Calu3 (cell line): ENCODE measurements around the gene TRABD2B. TPM values are rescaled to one million over a fixed set of nuclear protein-coding genes. Genes with fewer than 3 reads are reported as not detected.

Experiments
- BruUV-seq: library from RNA; stranded (reverse); fragments of 400-500 nt; replicated peaks from 2 replicates; lab custom pipeline; 2021; lab: Mats Ljungman, UMichigan
- CTCF ChIA-PET: fragments of 300-600 bp; sonication (Branson Sonifier 250); formaldehyde crosslinking; loops from one replicate; lab custom pipeline; 2022; ENCODE audit warnings: antibody characterized with exemption; lab: Charles Lee
- DNase-seq: peaks from one replicate; pipeline ENCODE4 v3.0.0; 2022
- H3K27ac Mint-ChIP-seq: one replicate; pipeline ENCODE4 v1.8.0; 2022; ENCODE audit warnings: mixed read lengths; ENCODE audit not compliant: unreplicated experiment
- H3K27me3 Mint-ChIP-seq: one replicate; pipeline ENCODE4 v1.8.0; 2022; ENCODE audit warnings: mixed read lengths; ENCODE audit not compliant: unreplicated experiment
- H3K36me3 Mint-ChIP-seq: one replicate; pipeline ENCODE4 v1.8.0; 2022; ENCODE audit warnings: mild to moderate bottlenecking, moderate library complexity, mixed read lengths; ENCODE audit not compliant: insufficient read depth, unreplicated experiment
- H3K4me1 Mint-ChIP-seq: one replicate; pipeline ENCODE4 v1.8.0; 2022; ENCODE audit warnings: mild to moderate bottlenecking, low read depth, mixed read lengths; ENCODE audit not compliant: unreplicated experiment
- H3K4me3 Mint-ChIP-seq: one replicate; pipeline ENCODE4 v1.8.0; 2022; ENCODE audit warnings: mild to moderate bottlenecking, low read depth, moderate library complexity, mixed read lengths; ENCODE audit not compliant: unreplicated experiment
- H3K9me3 Mint-ChIP-seq: one replicate; pipeline ENCODE4 v1.8.0; 2022; ENCODE audit warnings: low read depth, mixed read lengths; ENCODE audit not compliant: unreplicated experiment
- intact Hi-C: fragments of 100-400 bp; cut with micrococcal nuclease; formaldehyde crosslinking; loops from one replicate; pipeline ENCODE4 v1.10.0; 2022; ENCODE audit not compliant: unreplicated experiment
- total RNA-seq: library from RNA; stranded (reverse); gene quantifications from 2 replicates; pipeline ENCODE4 v1.2.3, GENCODE V29; 2022
- TF ChIP-seq, protein P1 (sequence below): fragments of 200-600 bp; IDR thresholded peaks from one replicate; pipeline ENCODE4 v1.8.0; 2022; ENCODE audit warnings: antibody characterized with exemption; ENCODE audit not compliant: unreplicated experiment

Gene TRABD2B
- total RNA-seq, 1 experiment from 2014 or later = 0.42 TPM

DNA sequence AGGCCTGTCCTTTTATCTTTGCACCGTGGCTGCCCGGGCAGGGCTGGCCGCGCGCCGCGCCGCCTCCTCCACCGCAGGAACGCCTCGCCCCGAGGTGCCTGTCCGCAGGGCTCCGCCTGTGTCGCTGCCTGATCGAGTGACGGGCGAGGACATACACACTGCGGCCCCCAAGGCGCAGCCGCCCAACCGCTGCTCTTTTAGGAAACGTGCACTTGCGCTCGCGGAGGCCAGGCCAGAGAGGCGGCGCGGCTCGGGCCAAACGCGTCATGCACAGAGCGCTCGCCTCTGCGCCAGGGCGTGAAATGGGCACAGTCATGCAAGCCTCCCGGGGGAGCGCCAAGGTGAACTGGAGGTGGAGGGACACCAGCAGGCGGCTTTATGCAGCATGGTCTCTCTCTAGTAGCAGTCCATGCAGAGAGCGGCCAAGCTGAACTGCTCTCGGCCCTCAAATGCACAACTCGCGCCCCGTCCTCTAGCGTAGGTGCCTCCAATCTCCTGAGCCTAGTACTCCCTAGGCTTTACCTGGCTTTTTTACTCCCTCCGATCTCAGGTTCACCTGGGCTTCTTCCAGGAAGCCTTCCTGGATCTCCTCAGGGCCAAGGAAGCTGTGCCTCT lies 12.9 kb downstream of the TRABD2B start:
- Mint-ChIP-seq H3K4me3 (no peak overlapping the region), H3K9me3 (no peaks in the 10 kb centered on the region), H3K36me3 (no peaks in the 10 kb centered on the region), H3K27me3 (peaks cover 35% of the 10 kb centered on the region), H3K4me1 (no peaks in the 10 kb centered on the region), H3K27ac (no peak overlapping the region)
- intact Hi-C loops = no loop called here
- CTCF ChIA-PET = no interaction called here
- no peak for DNase-seq
- TF ChIP-seq, protein P1, sequence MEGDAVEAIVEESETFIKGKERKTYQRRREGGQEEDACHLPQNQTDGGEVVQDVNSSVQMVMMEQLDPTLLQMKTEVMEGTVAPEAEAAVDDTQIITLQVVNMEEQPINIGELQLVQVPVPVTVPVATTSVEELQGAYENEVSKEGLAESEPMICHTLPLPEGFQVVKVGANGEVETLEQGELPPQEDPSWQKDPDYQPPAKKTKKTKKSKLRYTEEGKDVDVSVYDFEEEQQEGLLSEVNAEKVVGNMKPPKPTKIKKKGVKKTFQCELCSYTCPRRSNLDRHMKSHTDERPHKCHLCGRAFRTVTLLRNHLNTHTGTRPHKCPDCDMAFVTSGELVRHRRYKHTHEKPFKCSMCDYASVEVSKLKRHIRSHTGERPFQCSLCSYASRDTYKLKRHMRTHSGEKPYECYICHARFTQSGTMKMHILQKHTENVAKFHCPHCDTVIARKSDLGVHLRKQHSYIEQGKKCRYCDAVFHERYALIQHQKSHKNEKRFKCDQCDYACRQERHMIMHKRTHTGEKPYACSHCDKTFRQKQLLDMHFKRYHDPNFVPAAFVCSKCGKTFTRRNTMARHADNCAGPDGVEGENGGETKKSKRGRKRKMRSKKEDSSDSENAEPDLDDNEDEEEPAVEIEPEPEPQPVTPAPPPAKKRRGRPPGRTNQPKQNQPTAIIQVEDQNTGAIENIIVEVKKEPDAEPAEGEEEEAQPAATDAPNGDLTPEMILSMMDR = no peak
- BruUV-seq = no TSS peak

- CTCF ChIA-PET = interaction anchor here (0.6 kb wide), 1 partner anchor 762 kb away, joined by 3 read pairs; no protein-coding TSS in a partner anchor
- intact Hi-C loops = no loop called here
- H3K9me3 Mint-ChIP-seq = no peaks in the 10 kb centered on the region
- H3K27ac Mint-ChIP-seq = no peak overlapping the region
- peaks cover 35% of the 10 kb centered on the region for H3K27me3 Mint-ChIP-seq
- no peaks in the 10 kb centered on the region for H3K36me3 Mint-ChIP-seq
- DNase-seq = no peak
- BruUV-seq = no TSS peak
- no peaks in the 10 kb centered on the region for H3K4me1 Mint-ChIP-seq
- no peak overlapping the region for H3K4me3 Mint-ChIP-seq
- TF ChIP-seq, protein P1 = no peak
Observed at GRCh38 chr1:47983691-47984090, 13.5 kb downstream of the TRABD2B start.

DNA sequence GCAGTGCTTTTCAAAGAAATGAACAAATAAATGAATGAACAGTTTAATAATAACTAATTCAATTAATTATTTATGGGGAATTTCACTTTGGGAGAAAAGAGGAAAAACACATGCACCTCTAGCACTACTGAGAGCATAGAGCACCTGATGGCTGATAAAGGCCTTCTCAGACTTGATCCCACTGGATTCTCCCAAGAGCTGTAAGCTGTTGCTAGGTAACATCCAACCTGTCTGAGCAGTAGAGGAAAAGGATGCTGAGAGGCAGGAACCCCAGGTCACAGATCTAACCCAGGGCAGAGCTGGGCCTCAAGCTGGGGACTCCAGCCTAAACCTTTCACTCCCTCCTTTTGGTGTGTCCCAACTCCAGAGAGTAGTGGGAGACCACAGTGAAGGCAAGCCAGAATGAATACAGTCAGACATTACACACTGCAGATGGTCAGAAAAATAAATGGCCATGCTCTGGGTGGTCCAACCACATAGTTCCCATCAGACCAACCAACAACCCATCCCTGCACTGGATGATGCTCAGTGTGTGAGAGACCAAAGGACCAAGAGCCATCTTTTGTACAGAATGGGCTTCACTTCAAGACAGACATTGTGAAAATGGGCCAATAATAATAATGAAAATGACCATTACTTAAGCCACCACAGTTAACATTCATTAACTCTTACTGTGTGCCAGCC lies 15.4 kb downstream of the TRABD2B start:
- Mint-ChIP-seq H3K4me1 (no peaks in the 10 kb centered on the region), H3K27me3 (peaks cover 27% of the 10 kb centered on the region), H3K36me3 (no peaks in the 10 kb centered on the region), H3K9me3 (no peaks in the 10 kb centered on the region), H3K4me3 (no peak overlapping the region), H3K27ac (no peak overlapping the region)
- no peak for DNase-seq
- no TSS peak for BruUV-seq
- TF ChIP-seq, protein P1 = no peak
- intact Hi-C loops = no loop called here
- CTCF ChIA-PET = no interaction called here

- no peaks in the 10 kb centered on the region for H3K9me3 Mint-ChIP-seq
- intact Hi-C loops = no loop called here
- peaks cover 13% of the 10 kb centered on the region for H3K4me1 Mint-ChIP-seq
- TF ChIP-seq, protein P1 = no peak
- no peak for DNase-seq
- peaks cover 14% of the 10 kb centered on the region for H3K27me3 Mint-ChIP-seq
- no peak overlapping the region for H3K4me3 Mint-ChIP-seq
- no peaks in the 10 kb centered on the region for H3K36me3 Mint-ChIP-seq
- no peak overlapping the region for H3K27ac Mint-ChIP-seq
- no TSS peak for BruUV-seq
- CTCF ChIA-PET = no interaction called here
Observed at GRCh38 chr1:47980501-47980900, 16.7 kb downstream of the TRABD2B start.
